GM21825 (cell line): ENCODE measurements around the gene GPR78.
"Not testable (repeated sequence)": the region's sequence is repeated elsewhere in the genome, so short reads cannot be mapped to it uniquely, and the experiment has no call there.

Experiments
- ATAC-seq: cut with Tn5 transposase; IDR thresholded peaks from one replicate; pipeline ENCODE4 v1.9.1; 2021; ENCODE audit warnings: mild to moderate bottlenecking, moderate library complexity; ENCODE audit not compliant: unreplicated experiment

Gene GPR78

GRCh38 chr4:8614365-8615193 lies 34.4 kb downstream of the GPR78 start:
- ATAC-seq: no peak

- ATAC-seq: no peak
Observed at GRCh38 chr4:8615366-8615765, 35.2 kb downstream of the GPR78 start.

- ATAC-seq: no peak
Observed at GRCh38 chr4:8615921-8616787, 36.0 kb downstream of the GPR78 start.

GRCh38 chr4:8616831-8617230 lies 36.6 kb downstream of the GPR78 start:
- ATAC-seq: no peak

GRCh38 chr4:8617486-8618040 lies 37.4 kb downstream of the GPR78 start:
- no peak for ATAC-seq

GRCh38 chr4:8618421-8618820 lies 38.2 kb downstream of the GPR78 start:
- no peak for ATAC-seq

GRCh38 chr4:8618961-8619720 lies 38.9 kb downstream of the GPR78 start:
- no peak for ATAC-seq

- ATAC-seq: not testable (repeated sequence)
Observed at GRCh38 chr4:8621135-8621534, 40.9 kb downstream of the GPR78 start.

- not testable (repeated sequence) for ATAC-seq
Observed at GRCh38 chr4:8624601-8625272, 44.5 kb downstream of the GPR78 start.

- ATAC-seq: not testable (repeated sequence)
Observed at GRCh38 chr4:8630240-8630905, 50.2 kb downstream of the GPR78 start.

- ATAC-seq: not testable (repeated sequence)
Observed at GRCh38 chr4:8631896-8632295, 51.7 kb downstream of the GPR78 start.

GRCh38 chr4:8634773-8635172 lies 54.6 kb downstream of the GPR78 start:
- ATAC-seq: not testable (repeated sequence)

GRCh38 chr4:8635897-8636554 lies 55.8 kb downstream of the GPR78 start:
- ATAC-seq: not testable (repeated sequence)
